ENCODE measurements around the gene FPR2.
"Not testable (repeated sequence)": the region's sequence is repeated elsewhere in the genome, so short reads cannot be mapped to it uniquely, and the experiment has no call there.

FPR2 gene

DNA sequence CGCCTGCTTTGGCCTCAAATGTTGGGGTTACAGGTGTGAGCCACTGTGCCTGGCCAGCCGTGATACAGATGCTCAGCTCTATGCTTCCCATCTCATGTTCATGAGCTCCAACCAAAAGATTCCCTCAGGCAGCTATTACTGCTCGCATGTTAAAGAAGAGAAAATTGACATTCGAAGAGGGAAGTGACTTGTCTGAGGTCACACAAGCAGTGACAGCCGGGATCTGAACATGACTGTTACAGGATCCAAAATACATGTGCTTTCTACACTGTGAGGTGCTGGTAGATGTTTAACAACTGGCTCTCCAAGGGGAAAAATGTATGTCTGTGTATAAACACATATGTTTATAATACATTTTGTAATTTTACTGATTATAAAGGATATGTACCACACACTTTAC is 20.6 kb upstream of the FPR2 start:
- no peak for DNase-seq

DNA sequence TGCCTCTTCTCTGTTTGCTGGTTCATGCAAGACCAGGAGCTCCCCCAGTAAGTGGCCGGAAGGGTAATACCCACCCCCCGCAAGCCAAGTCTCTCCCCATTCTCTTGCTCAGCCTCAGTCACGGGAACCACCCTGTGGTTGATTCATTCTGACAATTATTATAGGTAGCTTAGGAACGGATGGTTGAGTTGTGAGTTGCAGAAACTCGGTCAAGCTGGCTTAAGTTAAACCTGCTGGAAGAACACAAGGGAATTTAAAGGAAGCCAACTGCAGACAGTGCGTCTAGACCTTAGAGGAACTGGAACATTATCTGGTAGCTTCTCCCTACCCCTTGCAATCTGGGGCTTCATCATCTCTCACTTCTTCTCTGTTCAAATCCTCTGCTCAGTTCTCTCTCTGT is 18.2 kb upstream of the FPR2 start:
- no peak for DNase-seq

DNA sequence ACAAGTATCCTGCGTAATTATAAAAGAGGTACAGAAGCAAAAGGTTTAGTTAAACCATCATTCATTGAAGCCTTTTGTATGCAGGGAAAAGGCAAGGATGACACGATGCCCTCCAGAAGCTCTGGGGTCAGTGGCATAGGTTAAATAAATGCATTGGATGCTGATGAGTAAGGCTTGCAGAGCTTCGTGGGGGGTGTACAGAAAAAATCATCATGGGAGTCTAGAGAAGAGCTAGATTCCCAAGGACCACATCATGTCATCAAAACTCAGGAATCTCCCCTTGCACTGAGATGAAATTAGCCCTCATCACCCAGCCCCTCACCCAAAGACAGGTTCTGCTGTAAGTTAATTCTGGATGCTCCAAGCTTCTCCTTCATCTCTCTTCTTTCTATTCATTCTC is 17.6 kb upstream of the FPR2 start:
- DNase-seq, result no peak

DNA sequence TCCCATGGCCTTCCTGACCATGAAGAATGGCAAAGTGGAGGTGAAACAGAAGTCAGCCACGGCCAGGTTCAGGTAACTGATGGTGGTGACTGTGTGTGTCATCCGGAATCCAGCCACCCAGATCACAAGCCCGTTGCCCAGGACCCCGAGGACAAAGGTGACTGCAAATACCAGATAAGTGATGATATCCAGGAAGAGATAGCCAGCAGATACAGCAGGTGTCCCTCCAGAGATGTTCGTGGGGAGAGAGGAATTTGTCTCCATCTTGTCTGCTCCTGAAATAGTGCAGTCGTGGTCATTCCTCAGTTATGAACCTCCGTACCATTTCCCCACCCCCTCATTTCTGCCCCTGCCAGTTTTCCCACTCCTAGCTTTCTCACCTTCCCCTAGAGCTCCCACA is 14.2 kb upstream of the FPR2 start:
- DNase-seq, result no peak

DNA sequence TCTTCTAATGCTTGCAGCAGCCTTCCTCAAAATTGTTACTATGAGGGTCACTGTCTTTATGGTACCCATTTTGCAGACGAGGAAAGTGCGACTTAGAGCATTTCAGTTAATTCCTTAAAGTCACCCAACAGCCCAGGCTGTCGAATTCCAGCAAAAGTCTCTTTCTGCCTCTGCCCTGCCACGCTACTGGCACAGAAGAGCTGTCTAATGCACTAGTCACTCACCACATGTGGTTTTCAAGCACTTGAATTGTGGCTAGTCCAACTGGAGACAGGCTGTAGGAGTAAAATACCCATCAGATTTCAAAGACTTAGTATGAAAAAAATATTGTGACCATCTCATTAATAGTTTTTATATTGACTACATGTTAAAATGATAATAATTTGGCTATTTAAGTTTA is 11.0 kb upstream of the FPR2 start:
- no peak for DNase-seq

DNA sequence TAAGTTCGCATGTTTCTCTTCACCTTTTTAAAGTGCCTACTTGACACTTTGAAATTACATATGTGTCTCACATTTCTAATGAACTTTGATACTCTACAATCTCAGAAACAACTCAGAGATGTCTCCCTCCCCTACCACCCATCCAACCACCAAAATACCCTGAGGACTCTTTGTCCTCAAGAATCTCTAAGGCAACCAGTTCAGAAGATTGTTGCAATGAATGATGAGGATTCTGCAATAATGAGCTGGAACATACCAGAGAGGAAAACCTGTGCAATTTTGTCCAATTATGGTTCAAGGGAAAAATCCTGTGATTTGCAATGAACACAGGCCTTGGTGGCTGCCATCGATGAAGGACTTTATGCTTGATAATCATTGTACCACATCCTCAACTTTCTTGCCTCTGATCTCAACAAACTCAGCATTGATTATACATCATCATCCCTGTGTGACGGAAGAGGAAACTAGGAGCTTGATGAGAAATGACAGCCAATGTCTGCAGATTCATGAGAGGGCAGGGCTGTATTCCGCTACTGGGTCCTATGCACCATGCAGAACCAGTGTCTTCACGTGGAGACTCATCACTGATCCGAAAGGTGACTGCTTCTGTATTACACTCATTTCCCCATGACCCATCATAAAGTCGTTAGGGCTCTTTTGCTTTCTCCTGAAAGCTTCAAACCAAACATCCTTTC is 10.4 kb upstream of the FPR2 start:
- DNase-seq, result no peak

DNA sequence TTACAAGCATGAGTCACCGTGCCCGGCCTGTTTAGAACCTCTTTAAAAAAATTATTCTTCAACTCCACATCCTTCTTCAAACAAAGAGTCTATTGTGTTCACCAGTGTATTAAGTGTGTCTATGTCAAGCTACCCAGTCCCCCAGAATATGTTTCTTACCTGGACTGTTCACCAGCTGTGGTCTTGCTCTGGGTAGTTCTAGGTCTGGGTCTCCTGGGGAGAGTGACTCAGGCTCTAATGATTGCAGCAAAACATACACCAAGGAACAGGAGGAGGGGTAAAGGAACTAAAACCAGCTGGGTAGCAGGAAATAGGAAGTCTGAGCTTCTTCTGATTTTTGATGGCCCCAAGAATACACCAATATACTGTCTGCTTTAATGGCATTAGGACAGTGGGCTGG is 9.3 kb upstream of the FPR2 start, which contains the start of gene FPR1:
TSS of gene FPR1 (minus strand) at position 224 of the 400 bp plus-strand sequence. CDS start 4,884 bp downstream, outside the sequence.
- DNase-seq, result no peak

DNA sequence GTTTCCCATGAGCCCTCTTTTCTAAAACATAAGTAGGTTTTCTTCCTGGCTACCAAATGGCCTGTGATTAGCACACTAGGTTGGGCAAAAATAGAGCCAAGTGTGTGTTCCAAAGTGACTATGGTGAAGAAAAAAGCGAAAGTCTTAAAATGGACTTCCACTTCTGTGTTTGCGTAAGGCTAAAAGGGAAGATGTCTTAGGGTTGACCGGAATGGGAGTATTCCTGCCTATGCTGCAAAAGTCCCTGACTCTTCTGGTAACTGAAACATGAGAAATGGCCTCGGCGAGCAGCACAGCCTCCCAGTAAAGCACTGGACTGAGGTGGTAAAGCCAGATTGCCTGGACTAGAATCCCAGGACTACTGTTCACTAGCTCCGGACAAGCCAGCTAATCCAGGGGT is 6.9 kb upstream of the FPR2 start:
- no peak for DNase-seq

DNA sequence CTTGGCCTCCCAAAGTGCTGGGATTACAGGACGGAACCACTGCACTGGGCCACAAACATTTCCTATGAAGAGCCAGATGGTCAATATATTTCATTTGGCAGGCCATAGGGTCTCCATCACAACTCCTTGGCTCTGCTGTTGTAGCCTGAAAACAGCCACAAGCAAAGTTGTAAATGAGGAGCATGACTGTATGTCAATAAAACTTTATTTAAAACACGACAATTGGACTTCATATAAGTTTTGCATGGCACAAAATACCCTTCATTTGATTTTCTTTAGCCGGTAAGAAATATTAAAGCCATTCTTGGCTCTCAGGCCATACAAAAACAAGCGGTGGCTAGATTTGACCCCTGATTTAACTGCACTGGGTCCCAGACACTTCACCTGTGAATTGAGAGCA is 6.2 kb upstream of the FPR2 start:
- DNase-seq, result no peak

DNA sequence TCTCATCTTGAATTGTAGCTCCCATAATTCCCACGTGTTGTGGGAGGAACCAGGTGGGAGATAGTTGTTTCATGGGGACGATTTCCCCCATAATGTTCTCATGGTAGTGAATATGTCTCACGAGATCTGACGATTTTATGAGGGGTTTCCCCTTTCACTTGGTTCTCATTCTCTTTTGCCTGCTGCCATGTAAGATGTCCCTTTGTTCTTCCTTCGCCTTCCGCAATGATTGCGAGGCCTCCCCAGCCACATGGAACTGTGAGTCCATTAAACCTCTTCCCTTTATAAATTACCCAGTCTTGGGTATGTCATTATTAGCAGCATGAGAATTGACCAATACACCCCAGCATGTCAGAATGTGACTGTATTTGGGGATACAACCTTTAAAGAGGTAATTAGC is 5.4 kb upstream of the FPR2 start:
- no peak for DNase-seq

DNA sequence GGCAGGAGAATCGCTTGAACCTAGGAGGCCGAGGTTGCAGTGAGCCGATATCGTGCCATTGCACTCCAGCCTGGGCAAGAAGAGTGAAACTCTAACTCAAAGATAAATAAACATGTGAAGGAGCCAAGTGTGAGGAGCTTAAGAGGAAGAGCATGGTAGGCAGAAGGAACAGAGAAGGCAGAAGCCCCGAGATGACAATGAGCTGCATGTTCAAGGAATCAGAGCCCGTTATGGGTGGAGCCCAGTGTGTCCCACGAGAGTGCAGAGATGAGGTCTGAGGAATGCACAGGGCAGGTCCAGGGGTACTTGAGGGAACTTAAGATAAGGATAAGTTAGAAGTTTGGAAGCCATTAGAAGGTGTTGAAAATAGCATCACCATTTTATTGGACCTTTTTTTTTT is 716 bp downstream of the FPR2 start:
- DNase-seq, result no peak

DNA sequence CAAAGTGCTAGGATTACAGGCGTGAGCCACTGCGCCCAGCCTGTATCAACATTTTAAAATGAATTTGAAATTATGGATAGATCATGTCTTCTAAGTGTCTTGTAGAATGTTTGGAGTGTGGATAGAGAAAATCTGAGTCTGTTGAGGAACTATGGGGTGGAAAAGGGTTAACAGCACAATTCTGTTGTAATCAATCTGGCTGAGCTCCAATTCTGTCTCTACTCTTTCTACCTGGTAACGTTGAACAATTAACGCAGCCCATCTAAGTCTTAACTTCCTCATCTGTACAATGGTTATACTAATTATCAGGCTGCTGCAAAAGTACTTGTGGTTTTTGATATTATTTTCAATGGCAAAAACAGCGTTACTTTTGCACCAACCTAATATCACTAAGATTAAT is 4.1 kb downstream of the FPR2 start:
- DNase-seq, result no peak

DNA sequence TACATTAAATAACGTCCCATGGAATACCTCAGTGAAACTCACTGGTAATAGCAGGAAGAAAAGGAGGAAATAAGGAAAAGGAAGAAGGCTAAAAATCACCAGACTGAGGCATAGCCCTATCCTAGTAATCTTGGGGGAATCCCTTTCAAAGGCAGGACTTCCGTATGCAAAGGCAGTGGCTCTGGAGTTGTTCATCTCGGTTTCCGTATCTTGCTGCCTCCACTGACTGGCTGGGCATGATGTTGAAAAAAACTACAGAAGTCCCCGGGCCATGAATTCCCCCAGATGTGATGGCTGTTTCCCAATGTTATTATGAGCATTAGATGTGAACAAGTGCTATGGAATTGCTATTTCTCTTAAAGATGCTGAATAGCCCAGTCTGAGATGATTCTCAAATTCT is 5.5 kb downstream of the FPR2 start:
- no peak for DNase-seq

DNA sequence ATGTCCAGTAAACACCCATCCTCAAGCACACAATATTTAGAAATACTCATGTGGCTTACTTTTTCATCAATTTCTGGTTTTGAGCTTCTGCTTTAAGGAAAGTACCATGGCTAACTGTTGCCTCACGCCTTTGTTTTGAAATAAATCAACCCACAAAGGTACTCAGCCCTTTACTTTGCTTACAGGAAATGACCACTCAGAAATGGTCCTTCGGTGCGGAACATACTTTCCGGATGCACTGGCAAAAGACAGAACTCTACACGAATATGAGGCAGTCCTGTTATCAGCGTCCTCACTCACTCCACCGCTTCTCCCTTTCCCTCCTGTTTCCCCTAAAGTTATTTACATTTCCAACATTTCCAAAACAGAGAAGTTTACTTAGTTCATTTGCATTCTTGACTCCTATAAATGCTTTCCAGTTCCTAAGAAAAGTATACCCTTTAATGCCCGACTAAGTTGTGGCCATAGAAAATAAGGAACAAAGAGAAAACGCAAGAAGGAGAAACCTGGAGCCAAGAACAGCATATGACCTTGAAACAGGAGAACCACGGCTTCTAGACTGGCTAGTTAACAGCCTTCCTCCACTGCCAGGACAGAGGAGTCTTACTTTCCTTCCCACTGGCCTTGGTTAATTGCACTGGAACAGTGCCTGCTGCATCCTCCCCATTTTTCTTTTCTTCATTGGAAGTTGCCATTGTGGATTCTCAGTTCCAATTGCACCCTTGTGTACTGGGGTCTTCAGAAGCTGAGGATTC is 10.6 kb downstream of the FPR2 start:
- no peak for DNase-seq

DNA sequence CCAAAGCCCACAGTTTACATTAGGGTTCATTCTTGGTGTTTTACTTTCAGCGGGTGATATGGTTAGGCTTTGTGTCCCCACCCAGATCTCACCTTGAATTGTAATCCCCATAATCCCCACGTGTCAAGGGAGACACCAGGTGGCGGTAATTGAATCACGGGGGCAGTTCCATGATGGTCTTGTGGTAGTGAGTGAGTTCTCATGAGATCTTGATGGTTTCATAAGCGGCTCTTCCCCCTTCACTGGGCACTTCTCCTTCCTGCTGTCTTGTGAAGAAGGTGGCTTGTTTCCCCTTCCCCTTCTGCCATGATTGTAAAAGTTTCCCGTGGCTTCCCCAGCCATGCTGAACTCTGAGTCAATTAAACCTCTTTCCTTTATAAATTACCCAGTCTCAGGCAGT is 12.0 kb downstream of the FPR2 start:
- no peak for DNase-seq

DNA sequence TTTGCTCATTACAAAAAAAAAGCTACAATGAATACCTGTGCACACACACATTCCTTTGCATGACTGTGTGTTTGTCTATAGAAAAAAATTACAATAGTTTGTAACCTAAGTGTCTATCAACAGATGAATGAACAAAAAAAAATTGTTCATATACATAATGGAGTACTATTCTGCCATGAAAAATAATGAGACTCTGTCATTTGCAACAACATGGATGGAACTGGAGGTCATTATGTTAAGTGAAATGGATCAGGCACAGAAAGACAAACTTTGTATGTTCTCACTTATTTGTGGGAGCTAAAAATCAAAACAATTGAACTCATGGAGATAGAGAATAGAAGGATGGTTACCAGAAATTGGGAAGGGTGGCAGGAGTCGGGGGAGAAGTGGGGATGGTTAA is 15.6 kb downstream of the FPR2 start:
- DNase-seq, result not testable (repeated sequence)

DNA sequence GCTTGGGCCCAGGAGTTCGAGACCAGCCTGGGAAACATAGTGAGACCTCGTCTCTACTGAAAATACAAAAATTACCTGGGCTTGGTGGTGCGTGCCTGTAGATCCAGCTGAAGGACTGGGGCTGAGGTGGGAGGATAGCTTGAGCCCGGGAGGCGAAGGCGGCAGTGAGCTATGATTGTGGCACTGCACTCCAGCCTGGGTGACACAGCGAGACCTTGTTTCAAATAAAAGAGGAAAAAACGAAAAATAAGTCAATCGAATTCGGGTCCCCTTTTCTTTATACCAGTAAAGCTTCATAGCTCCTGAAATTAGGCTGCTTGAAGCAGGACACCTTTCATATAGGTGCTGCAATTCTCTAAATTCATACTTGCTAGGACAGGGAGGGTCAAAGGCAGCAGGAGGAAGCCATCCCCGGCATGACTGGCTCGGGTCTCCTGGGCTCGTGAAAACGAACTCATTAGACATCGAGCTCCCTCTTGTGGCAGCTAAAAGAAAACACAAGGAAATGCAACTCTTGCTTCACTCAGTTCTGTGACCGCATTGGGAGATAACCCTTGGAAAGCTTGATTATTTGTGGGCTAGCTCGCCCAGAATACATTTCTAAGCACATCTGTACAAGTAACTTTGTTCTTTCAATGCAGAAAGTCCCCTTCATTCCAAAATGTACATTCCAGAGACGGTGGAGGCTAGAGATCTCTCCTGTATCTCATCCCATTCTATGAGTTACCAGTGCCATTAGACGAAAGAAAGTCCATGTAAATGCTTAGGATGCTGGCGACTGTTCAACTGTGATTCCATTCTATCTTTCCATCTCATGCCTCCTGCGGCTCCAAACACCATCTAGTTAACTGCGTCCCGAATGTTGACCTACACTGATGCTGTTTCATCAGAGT is 16.8 kb downstream of the FPR2 start:
- DNase-seq, result peak; percentile 30

DNA sequence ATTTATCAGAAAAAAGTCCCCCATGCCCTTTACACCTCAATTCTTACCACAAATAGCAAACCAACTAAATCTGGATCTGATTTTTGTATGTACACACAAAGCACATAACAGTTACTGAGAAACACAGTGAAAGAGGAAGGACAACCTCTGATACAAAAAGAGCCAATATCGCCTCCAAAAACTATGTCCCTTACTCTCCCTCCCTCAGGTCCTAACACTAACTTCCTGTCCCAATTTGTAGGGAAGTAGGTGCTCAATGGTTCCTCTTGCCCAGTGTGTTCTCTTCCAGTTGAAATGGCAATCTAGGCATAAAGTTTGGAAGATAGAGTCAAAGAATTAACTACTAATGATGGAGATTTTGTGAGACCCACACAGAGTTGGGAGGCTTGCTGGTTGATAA is 18.2 kb downstream of the FPR2 start:
- DNase-seq, result no peak

DNA sequence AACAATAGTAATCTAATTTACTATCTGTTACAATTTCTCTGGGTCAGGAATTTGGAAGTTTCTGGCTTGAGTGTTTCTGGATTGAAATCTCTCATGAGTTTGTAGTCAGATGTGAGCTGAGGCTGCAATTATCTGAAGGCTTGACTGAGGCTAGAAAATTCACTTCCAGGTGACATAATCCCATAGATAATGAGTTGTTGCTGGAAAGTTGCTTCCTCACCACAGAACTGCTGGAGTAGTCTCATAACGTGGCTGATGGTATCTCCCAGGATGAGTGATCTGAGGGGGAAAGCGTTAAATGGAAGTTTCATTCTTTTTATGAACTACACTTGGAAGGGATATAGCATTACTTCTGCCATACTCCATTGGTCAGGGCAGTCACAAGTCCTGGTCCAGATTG is 18.7 kb downstream of the FPR2 start:
- no peak for DNase-seq

DNA sequence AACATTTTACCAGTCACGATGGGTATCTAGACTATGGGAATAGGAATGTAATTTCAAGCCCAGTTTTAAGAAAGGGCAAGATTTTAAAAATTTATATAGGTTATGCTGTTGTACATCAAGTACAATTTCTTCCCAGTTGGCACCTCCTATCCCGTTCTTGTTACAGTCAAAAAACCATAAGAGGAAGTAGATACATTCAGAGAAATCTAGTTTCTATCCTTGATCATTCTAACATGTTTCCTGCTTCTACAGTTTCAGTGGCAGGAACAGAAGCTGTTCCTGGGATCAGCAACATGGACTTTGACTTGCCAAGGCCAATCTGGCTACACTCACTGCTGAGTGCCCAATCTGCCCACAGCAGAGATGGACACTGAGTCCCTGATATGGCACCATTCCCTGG is 19.3 kb downstream of the FPR2 start:
- DNase-seq, result no peak

DNA sequence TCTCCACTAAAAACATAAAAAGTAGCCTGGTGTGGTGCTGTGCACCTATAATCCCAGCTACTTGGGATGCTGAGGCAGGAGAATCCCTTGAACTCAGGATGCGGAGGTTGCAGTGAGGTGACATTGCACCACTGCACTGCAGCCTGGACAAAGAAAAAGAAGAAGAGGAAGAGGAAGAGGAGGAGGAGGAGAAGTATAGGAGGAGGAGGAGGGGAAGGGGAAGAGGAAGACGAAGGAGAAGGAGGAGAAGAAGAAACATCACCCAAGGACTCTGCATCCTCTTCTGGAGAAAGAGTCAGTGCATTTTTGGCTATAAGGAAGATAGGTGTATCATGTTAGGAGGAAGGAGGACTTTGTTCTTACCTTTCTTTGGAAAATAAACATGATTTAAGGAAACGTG is 21.0 kb downstream of the FPR2 start:
- no peak for DNase-seq

DNA sequence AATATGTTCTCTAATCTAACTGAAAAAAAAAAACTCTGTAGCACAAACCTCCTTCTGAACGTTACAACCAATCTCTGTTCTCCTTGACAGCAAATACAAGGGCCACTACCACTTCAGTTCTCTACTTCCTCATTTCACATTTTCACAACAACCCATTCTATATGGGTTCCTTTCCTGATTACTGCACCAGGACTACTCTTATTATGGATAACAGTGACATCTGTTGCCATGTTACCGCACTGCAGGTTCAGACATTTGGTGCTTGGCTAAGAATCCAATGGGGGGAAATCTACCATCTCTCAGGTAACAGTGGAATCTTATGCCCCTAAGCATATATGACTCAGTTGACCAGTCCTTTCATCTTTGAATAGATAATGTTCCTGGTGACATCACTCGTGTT is 22.4 kb downstream of the FPR2 start:
- no peak for DNase-seq

DNA sequence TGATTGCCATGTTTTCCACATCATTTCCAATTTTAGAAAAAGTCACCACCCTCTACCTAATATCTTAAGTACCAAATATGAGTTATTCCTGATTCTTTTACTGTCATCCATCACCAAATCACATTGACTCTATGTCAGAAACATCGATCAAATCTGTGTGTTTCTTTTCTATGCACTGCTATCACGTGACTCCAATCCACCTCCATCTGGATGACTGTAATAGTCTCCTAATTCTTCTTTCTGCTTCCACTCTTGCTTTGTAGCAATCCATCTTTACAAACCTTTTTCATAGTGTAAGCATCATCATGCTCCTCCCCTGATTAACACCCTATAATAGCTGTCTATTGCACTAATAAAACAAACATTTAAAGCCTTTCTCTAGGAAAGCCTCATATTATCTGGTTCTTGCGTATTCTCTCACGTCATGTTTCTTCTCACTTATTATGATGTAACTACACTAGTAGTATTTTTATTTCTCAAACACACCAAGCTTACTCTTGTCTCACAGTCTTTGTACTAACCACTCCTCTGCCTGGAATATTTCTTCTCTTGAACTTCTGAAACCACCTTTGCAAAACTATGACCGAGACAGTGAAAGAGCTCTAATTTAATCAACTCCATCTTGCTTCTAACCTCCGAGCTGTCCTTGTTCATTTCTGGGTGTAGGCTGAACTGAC is 23.3 kb downstream of the FPR2 start:
- no peak for DNase-seq

Measured in NCI-H1048 (cell line).